KBM-7 (cell line): ENCODE data around the gene XIRP2.
"Not testable (repeated sequence)": the region's sequence is repeated elsewhere in the genome, so short reads cannot be mapped to it uniquely, and the experiment has no call there.

Experiments used
- DNase-seq: peaks from one replicate; pipeline ENCODE4 v3.0.0-alpha.2; 2015
- in situ Hi-C: fragments of 300-500 bp; cut with MboI; formaldehyde crosslinking; loops from 2 replicates; pipeline ENCODE4 v1.14.3; 2020; ENCODE audit warnings: low sequenced_read_pairs, low pct_unique_long_range_greater_than_20kb, mixed read lengths

XIRP2 gene

DNA sequence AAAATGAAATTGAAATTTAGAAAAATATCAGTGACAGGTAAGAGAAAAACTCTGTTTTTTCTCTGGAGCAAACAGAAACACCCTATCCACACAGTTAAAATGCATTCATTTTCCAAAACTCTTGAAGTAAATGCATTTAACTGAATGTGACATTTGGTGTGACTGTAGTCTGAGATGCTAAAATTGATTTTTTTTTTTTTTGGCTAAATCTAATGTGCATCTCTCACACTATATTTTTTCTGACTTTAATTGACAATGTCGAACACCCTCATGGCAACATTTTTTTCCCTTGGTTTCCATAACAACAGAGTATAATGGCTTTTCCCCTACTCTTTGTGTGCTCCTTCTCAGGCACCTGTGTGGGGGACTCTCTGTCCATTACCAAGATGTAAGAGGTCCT, 366.4 kb downstream of the XIRP2 start:
- in situ Hi-C loops, result no loop called here
- DNase-seq, result no peak

DNA sequence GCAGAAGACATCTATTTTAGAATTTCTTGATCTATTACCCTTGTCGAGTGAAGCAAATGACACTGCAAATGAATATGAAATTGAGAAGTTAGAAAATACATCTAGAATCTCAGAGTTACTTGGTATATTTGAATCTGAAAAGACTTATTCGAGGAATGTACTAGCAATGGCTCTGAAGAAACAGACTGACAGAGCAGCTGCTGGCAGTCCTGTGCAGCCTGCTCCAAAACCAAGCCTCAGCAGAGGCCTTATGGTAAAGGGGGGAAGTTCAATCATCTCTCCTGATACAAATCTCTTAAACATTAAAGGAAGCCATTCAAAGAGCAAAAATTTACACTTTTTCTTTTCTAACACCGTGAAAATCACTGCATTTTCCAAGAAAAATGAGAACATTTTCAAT, 370.4 kb downstream of the XIRP2 start:
- in situ Hi-C loops, result no loop called here
- DNase-seq, result no peak

DNA sequence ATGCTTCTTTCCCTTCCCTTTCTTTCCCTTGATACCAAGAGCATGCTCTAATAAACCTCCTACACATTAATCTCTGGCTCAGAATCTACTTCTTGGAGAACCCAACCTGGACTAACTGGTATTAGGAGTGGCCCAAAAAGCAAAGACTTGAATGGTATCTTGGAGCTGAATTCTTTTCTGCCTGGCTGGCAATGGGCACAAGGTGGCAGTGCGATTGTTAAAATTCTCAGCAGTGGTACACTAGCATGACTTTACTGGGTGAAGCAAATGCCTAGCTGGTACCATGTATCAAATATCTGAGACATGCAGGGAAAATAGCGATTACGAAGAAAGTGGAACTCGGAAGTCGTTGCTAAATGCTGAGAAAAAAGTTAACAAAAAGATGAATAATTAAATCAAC, 376.1 kb downstream of the XIRP2 start:
- no peak for DNase-seq
- in situ Hi-C loops, result no loop called here

- no peak for DNase-seq
- in situ Hi-C loops, result no loop called here
Measured at GRCh38 chr2:167265004-167265403, 376.7 kb downstream of the XIRP2 start.

DNA sequence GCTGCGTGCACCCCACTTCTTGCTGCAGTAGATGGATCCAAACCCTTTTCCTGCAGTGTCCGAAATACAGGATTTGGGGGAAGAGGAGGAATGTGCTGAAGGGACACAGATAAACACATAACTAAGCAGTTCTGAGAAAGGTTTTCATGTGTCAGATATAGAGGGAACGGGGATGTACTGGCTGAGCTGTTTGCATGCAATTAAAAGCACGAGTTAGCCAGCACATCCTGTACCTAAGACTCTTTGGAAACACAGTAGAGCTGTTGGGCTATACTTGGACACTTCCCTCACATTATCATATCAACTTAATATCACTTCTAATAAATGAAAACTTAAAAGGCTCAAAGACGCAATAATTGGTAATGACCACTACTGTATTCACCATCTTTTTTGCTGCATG, 377.4 kb downstream of the XIRP2 start:
- in situ Hi-C loops, result no loop called here
- no peak for DNase-seq

- DNase-seq, in situ Hi-C loops: not testable (repeated sequence)
Measured at GRCh38 chr2:167268245-167268644, 380.0 kb downstream of the XIRP2 start.

- in situ Hi-C loops, result no loop called here
- no peak for DNase-seq
Measured at GRCh38 chr2:167271932-167272331, 383.7 kb downstream of the XIRP2 start.

DNA sequence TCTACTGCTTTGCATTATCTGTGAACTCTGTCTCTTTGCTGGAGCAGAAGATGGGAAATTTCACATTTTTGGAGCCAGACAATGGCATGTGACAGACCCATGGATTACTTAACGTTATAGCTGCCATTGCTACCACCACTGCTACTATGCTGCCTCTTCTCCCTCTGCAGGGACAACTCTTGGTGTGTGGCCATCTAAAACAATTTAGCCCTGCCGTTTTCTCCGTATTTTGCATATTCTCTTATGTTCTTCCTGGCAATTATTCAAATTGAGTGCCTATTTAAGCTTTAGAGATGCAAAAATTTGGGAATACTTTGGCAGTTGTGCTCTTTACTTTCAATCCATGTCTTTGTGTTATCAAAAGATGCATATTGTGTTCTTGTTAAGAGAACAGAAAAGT, 386.8 kb downstream of the XIRP2 start:
- no peak for DNase-seq
- in situ Hi-C loops, result no loop called here

DNA sequence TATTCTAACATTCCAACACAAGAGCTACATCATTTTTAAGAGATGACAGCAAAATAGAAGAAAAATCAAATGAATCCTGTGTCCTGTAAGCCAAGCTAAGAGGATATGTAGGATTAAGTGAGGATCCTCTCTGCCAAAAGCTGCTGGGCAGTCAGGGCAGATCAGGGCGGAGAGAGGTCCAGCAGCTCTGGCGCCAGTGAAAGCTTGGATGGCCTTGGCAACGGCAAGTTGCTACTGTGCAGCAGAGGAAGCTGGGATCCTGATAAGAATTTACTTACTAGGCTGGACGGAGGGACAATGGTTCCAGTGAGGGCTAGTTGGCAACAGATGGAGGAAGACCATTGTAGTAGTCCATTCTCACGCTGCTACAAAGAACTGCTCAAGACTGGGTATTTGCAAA, 391.5 kb downstream of the XIRP2 start:
- no peak for DNase-seq

GRCh38 chr2:167287212-167287611, 398.9 kb downstream of the XIRP2 start:
- DNase-seq, result no peak
- in situ Hi-C loops, result no loop called here

More for the DNA sequence above, 391.5 kb downstream of the XIRP2 start:
- in situ Hi-C loops, result no loop called here

GRCh38 chr2:167289651-167290410, 401.6 kb downstream of the XIRP2 start:
- DNase-seq, result no peak
- in situ Hi-C loops, result no loop called here

DNA sequence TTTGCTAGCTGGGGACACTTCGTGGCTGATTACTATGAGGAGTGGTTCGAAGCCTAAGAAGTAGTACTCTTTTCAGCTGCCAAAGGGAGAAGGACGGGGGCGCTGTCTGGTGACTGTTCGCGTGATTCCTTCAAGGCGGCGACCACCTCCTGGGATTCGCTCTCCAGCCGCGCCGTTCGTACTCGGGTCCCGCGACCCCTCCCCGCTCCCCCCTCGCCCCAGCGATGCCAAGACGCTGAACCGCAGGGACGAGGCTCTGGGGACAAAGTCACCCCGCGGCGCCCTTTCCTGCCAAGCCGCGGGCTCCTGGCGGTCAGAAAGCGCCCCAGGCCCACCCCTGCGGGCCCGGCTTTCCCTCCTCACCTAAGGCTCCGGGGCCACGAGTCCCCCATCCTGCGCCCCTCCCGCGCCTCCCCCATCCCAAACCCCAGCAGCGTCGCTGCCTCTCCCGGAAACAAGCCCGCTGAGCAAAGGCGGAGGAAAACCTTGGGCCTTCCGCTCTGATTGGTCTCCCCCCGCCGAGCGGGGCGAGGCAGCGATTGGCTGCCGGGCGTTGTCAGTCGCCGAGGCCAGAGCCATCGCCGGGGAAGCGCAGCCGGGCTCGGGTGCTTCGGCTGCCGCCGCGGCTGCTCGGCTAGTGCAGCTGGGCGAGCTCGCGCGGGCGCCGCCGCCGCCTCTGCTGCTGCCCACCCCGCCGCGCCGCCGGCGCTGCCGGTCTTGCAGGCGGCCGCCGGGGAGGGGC, 404.3 kb downstream of the XIRP2 start, which contains the start of gene B3GALT1:
TSS of gene B3GALT1 (plus strand) at position 572 of the 742 bp plus-strand sequence.
- peak; percentile 81 for DNase-seq
- in situ Hi-C loops, result no loop called here

DNA sequence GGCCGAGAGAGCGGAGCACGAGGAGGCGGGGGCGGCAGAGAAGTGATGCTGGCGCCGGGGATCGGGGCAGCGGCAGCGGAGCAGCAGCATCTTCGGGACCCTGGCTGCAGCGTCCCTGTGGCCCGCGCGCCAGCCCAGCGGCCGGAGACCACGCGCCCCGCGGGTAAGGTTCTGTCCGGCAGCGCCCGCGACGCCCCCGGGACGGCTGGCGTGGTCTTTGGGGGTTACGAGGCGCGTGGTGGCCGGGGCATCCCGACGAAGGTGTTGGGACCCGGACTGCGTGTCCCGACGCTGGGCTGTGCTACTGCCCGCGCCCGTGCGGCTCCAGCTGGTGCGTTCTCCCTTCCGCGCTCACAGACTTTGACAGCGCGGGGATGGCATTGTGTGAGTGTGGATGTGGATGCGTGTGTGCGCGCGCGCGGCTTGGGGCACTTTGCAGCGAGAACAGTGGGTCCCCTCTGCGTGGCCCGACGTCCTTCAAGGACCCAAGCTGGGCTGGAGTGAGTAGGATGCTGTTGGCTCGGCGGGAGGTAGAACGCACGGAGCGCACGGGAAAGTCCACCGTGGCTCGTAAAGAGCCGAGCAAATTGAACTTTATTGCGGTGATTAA, 405.0 kb downstream of the XIRP2 start:
- in situ Hi-C loops, result no loop called here
- peak; percentile 9 for DNase-seq

GRCh38 chr2:167293943-167294775, 405.9 kb downstream of the XIRP2 start:
- in situ Hi-C loops, result no loop called here
- DNase-seq, result no peak

DNA sequence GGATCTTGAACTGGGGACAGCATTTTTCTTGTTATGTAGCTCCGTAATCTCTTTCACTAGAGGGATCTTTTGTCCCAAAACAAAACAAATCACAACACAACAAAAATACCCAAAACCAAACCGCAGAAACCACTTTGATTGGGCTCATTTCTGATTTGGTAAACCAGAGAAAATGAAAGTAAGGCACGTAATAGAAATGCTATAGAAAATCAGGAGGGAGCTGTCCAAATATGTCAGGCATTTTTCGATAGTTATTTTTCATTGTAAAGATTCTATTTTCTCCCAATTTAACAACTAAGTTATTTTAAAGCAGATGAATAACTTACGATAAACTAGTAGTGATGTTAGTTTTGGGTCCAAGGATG, 406.5 kb downstream of the XIRP2 start:
- in situ Hi-C loops, result no loop called here
- DNase-seq, result no peak

DNA sequence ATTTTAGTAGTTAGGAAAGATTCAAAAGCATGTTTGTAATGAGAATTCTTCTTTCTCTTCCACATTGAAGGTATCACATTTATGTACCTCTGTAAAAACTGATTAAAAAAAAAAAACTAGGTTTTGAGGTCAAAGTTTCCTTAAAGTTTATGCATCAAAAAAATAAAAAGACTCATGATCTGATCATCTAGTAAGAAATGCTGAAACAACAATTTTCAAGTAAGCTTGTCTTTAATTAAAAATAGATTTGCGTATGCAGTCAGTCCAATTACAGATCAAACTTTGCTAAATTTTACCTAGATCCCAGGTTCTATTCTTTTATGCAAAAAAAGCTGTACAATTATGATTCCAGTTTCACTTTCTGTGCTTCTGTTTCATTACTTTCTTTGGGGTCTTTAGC, 409.0 kb downstream of the XIRP2 start:
- no peak for DNase-seq
- in situ Hi-C loops, result no loop called here

DNA sequence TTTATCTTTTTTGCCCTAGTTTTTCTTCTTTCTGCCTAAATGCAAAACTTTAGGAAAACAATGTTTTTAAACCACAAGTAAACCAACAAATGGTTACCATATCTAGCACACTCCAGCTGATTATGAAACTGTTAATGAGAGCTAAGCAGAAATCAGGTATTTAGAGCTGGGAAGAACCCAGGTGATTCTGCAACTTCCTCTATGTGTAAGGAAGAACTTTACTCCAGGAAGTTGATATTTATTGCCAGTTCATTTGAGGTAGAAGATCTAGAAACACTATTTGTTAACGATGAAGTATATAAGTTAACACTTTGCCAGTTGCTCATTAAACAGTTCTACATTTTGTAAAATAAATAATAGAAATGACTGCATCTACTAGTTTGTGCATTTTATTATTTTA, 409.7 kb downstream of the XIRP2 start:
- no peak for DNase-seq
- in situ Hi-C loops, result no loop called here
